H1 (cell line): ENCODE results near the gene BCL2. TPM values are rescaled to one million over a fixed set of nuclear protein-coding genes. Genes with fewer than 3 reads are reported as not detected.

Source experiments
- CTCF ChIA-PET: fragments of 300-600 bp; sonication (Branson Sonifier 250); formaldehyde crosslinking; loops from one replicate; lab custom pipeline; 2021; ENCODE audit not compliant: partially characterized antibody; lab: Charles Lee
- POLR2A ChIA-PET: fragments of 300-600 bp; sonication (Branson Sonifier 250); formaldehyde crosslinking; loops from one replicate; lab custom pipeline; 2021; ENCODE audit warnings: inconsistent platforms; ENCODE audit not compliant: partially characterized antibody; lab: Charles Lee
- DNase-seq, 2 experiments: peaks; one replicate each; pipeline versions ENCODE4 v3.0.0 to v3.0.0-alpha.2; 2010 to 2022; ENCODE audit warnings: low spot score in 2 of 2, low read depth in 1 of 2, mixed read lengths in 1 of 2
- FAIRE-seq: peaks from 2 replicates; lab custom pipeline; 2011; peaks lifted over from hg19 to GRCh38; lab: Jason Lieb, UNC
- H2AFZ ChIP-seq: 2 replicates; pipeline ENCODE4 v1.8.1; 2012; ENCODE audit warnings: low read length, inconsistent platforms
- H2AK5ac ChIP-seq: 2 replicates; pipeline ENCODE4 v1.6.1; 2013; ENCODE audit warnings: low read depth, low read length
- H2BK120ac ChIP-seq: replicated peaks from 2 replicates; pipeline ENCODE3; 2013; ENCODE audit warnings: low read depth, low read length, inconsistent platforms
- H2BK12ac ChIP-seq: 2 replicates; pipeline ENCODE4 v1.6.1; 2013; ENCODE audit warnings: low read depth, low read length
- H2BK15ac ChIP-seq: 2 replicates; pipeline ENCODE4 v1.6.1; 2013; ENCODE audit warnings: low read length
- H2BK20ac ChIP-seq: 2 replicates; pipeline ENCODE4 v1.6.1; 2013; ENCODE audit warnings: low read length
- H2BK5ac ChIP-seq: 2 replicates; pipeline ENCODE4 v1.6.1; 2013; ENCODE audit warnings: low read depth, low read length
- H3K14ac ChIP-seq: 2 replicates; pipeline ENCODE4 v1.6.1; 2013; ENCODE audit warnings: inconsistent platforms; ENCODE audit not compliant: insufficient read length
- H3K18ac ChIP-seq: 2 replicates; pipeline ENCODE4 v1.6.1; 2013; ENCODE audit warnings: low read length; ENCODE audit errors: extremely low read depth
- H3K23ac ChIP-seq: 2 replicates; pipeline ENCODE4 v1.6.1; 2013; ENCODE audit warnings: inconsistent platforms; ENCODE audit not compliant: insufficient read length
- H3K23me2 ChIP-seq: 2 replicates; pipeline ENCODE4 v1.6.1; 2013; ENCODE audit warnings: low read depth, low read length
- H3K27ac ChIP-seq: 2 replicates; pipeline ENCODE4 v1.6.1; 2011; ENCODE audit warnings: low read depth, low read length, inconsistent platforms
- H3K27me3 ChIP-seq, 4 experiments: replicated peaks in 1 of 4; 1 replicate in 1 of 4; 2 replicates in 3 of 4; pipeline versions ENCODE4 v1.6.1 to v1.8.1; 2011 to 2013; ENCODE audit warnings: low read length in 3 of 4, mild to moderate bottlenecking in 3 of 4, inconsistent platforms in 2 of 4, mixed read lengths in 2 of 4, moderate library complexity in 1 of 4; ENCODE audit not compliant: control insufficient read depth in 3 of 4, insufficient read depth in 3 of 4; ENCODE audit errors: extremely low read depth in 1 of 4
- H3K36me3 ChIP-seq, 4 experiments: 2 replicates each; pipeline versions ENCODE4 v1.6.1 to v1.8.1; 2011 to 2013; ENCODE audit warnings: mild to moderate bottlenecking in 4 of 4, low read length in 3 of 4, moderate library complexity in 2 of 4, control low read depth in 1 of 4, inconsistent platforms in 1 of 4; ENCODE audit not compliant: insufficient read depth in 4 of 4, control insufficient read depth in 2 of 4
- H3K4ac ChIP-seq: replicated peaks from 2 replicates; pipeline ENCODE3; 2013; ENCODE audit warnings: low read length, low read depth, mixed read lengths, inconsistent platforms; ENCODE audit not compliant: insufficient read length
- H3K4me1 ChIP-seq, 4 experiments: replicated peaks in 1 of 4; 1 replicate in 1 of 4; 2 replicates in 3 of 4; pipeline versions ENCODE4 v1.6.1 to v1.8.1; 2011 to 2013; ENCODE audit warnings: low read length in 3 of 4, inconsistent platforms in 2 of 4, mixed read lengths in 1 of 4; ENCODE audit not compliant: insufficient read depth in 4 of 4, control insufficient read depth in 3 of 4
- H3K4me2 ChIP-seq, 2 experiments: 2 replicates each; pipeline versions ENCODE4 v1.6.1 to v1.8.1; 2011 to 2013; ENCODE audit warnings: low read depth in 2 of 2, low read length in 2 of 2, control low read depth in 1 of 2, inconsistent platforms in 1 of 2, mild to moderate bottlenecking in 1 of 2; ENCODE audit not compliant: insufficient read depth in 1 of 2
- H3K4me3 ChIP-seq, 4 experiments: fragments of 200-600, 300-600 bp in 1 of 4; sonication (generic), shearing (Covaris generic), sonication (Bioruptor Twin) in 1 of 4; 2 replicates each; pipeline versions ENCODE4 v1.5.1 to v1.8.1; 2011 to 2016; ENCODE audit warnings: low read length in 4 of 4, low read depth in 3 of 4, control low read depth in 2 of 4, inconsistent platforms in 2 of 4, mild to moderate bottlenecking in 2 of 4, mixed read lengths in 1 of 4, moderate library complexity in 1 of 4; ENCODE audit not compliant: insufficient read depth in 2 of 4; ENCODE audit errors: extremely low read depth in 1 of 4
- H3K56ac ChIP-seq: replicated peaks from 2 replicates; pipeline ENCODE3; 2013; ENCODE audit warnings: low read depth, mild to moderate bottlenecking, mixed read lengths, low read length, inconsistent platforms; ENCODE audit not compliant: insufficient read length
- H3K79me1 ChIP-seq: 2 replicates; pipeline ENCODE4 v1.6.1; 2013; ENCODE audit warnings: low read depth, low read length, control low read depth
- H3K79me2 ChIP-seq, 2 experiments: 2 replicates each; pipeline versions ENCODE4 v1.6.1 to v1.8.1; 2012 to 2013; ENCODE audit warnings: low read length in 2 of 2, mild to moderate bottlenecking in 2 of 2, inconsistent platforms in 1 of 2; ENCODE audit not compliant: insufficient read depth in 2 of 2, control insufficient read depth in 1 of 2
- H3K9ac ChIP-seq, 4 experiments: replicated peaks in 1 of 4; 1 replicate in 1 of 4; 2 replicates in 3 of 4; pipeline versions ENCODE4 v1.6.1 to v1.8.1; 2011 to 2013; ENCODE audit warnings: low read depth in 3 of 4, low read length in 3 of 4, control low read depth in 2 of 4, mild to moderate bottlenecking in 2 of 4, moderate library complexity in 2 of 4, inconsistent platforms in 1 of 4; ENCODE audit errors: extremely low read depth in 1 of 4
- H3K9me3 ChIP-seq, 2 experiments: 2 replicates each; pipeline versions ENCODE4 v1.6.1 to v1.8.1; 2012 to 2013; ENCODE audit warnings: mild to moderate bottlenecking in 2 of 2, moderate library complexity in 2 of 2, control low read depth in 1 of 2, inconsistent platforms in 1 of 2, low read depth in 1 of 2, low read length in 1 of 2, mixed read lengths in 1 of 2; ENCODE audit not compliant: insufficient read depth in 2 of 2
- H4K20me1 ChIP-seq, 2 experiments: replicated peaks in 1 of 2; 2 replicates each; pipeline versions ENCODE3 to v1.8.1; 2011 to 2013; ENCODE audit warnings: inconsistent platforms in 2 of 2, low read length in 2 of 2, mild to moderate bottlenecking in 1 of 2; ENCODE audit not compliant: insufficient read depth in 2 of 2, control insufficient read depth in 1 of 2
- H4K5ac ChIP-seq: 2 replicates; pipeline ENCODE4 v1.6.1; 2013; ENCODE audit warnings: low read length, low read depth, mixed read lengths, inconsistent platforms; ENCODE audit not compliant: insufficient read length
- H4K8ac ChIP-seq: 2 replicates; pipeline ENCODE4 v1.8.0; 2013; ENCODE audit warnings: mild to moderate bottlenecking, moderate library complexity, low read length, inconsistent platforms; ENCODE audit not compliant: insufficient read depth; ENCODE audit errors: extremely low read depth
- H4K91ac ChIP-seq: replicated peaks from 2 replicates; pipeline ENCODE3; 2013; ENCODE audit warnings: low read length, mixed read lengths, inconsistent platforms; ENCODE audit not compliant: insufficient read length
- EGR1 ChIP-seq: IDR thresholded peaks from 2 replicates; pipeline ENCODE4 v1.6.1; 2011; ENCODE audit warnings: low read depth, low read length, borderline replicate concordance
- POLR2AphosphoS5 ChIP-seq: IDR thresholded peaks from 2 replicates; pipeline ENCODE4 v1.6.1; 2011; ENCODE audit warnings: low read depth, low read length
- RBBP5 ChIP-seq: IDR thresholded peaks from 2 replicates; pipeline ENCODE4 v1.7.1; 2012; ENCODE audit warnings: low read depth, mild to moderate bottlenecking, inconsistent platforms, low read length, moderate library complexity, borderline replicate concordance
- RFX5 ChIP-seq: IDR thresholded peaks from 2 replicates; pipeline ENCODE4 v1.6.1; 2011; ENCODE audit warnings: low read depth, low read length, improper control_type of control experiment, borderline replicate concordance
- TAF7 ChIP-seq: optimal IDR thresholded peaks from 2 replicates; pipeline ENCODE3; 2011; ENCODE audit warnings: low read depth, mild to moderate bottlenecking, inconsistent platforms, low read length, moderate library complexity, borderline replicate concordance
- WGBS, 2 experiments: shearing (Covaris generic) in 1 of 2; methylation state at CpG; one replicate each; pipeline versions ENCODE4 v1.1.6 to v1.1.7; 2013 to 2015; ENCODE audit warnings: low lambda C conversion rate in 2 of 2, mixed read lengths in 2 of 2, inconsistent platforms in 1 of 2, low coverage in 1 of 2, missing lambda C conversion rate in 1 of 2; ENCODE audit not compliant: insufficient replicate concordance in 2 of 2, insufficient coverage in 1 of 2, insufficient read length in 1 of 2; ENCODE audit errors: extremely low coverage in 1 of 2, missing lambda C conversion rate in 1 of 2; 5-methylcytosine and 5-hydroxymethylcytosine counted together
- polyA plus RNA-seq, 7 experiments: library from polyadenylated mRNA; depleted of rRNA in 3 of 7; stranded (reverse) in 5 of 7; unstranded in 2 of 7; fragments of >200 nt in 5 of 7; fragments of 200-250 nt in 2 of 7; gene quantifications; 1 replicate in 5 of 7; 2 replicates in 1 of 7; 4 replicates in 1 of 7; pipeline versions ENCODE4 v1.2.1 to v1.2.3, GENCODE V29; 2011 to 2013; ENCODE audit warnings: missing spikeins in 2 of 7, mixed read lengths in 2 of 7
- total RNA-seq: library from RNA; stranded (reverse); fragmentation: NEBNext Ultra II Directional; extraction: Animal tissue kit (Norgen Biotek cat#: 25700); gene quantifications from 2 replicates; pipeline ENCODE4 v1.2.1, GENCODE V29; 2021

Gene BCL2
- total and polyA plus RNA-seq, 2 of the 8 experiments (the other 6 are each of a cell fraction or from before 2014, with no cell fraction given): 0.59 to 4.5 TPM

DNA sequence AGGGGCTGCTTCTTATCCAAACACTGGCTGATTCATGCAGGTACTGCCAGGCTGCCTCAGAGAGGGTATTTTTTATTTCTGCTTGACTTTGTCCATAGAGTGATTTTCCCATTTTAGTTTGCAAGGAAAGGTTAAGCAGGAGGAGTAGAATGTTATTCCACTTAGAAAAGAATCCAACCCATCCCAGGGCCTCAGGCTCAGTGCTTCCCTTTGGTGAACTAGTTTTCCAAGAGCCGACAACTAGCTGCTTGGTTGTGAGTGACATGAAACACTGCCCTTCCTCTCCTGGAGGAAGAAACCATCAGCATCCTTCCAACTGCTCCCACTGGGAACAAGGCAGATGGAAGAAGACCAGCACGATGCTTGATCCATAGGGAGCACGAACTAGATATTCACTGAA is 58.5 kb downstream of the BCL2 start:
- no peak for DNase-seq
- no peak for FAIRE-seq
- Histone ChIP-seq H3K79me2 (no peaks in the 10 kb centered on the region), H3K4me1 (no peaks in the 10 kb centered on the region), H3K56ac (no peak overlapping the region), H3K27me3 (no peaks in the 10 kb centered on the region; a peak in 1 of 7 replicates), H3K36me3 (no peaks in the 10 kb centered on the region), H3K14ac (no peak overlapping the region), H2BK120ac (no peak overlapping the region), H3K27ac (no peak overlapping the region), H2BK5ac (no peak overlapping the region), H2AK5ac (no peak overlapping the region), H3K4me2 (no peak overlapping the region), H3K4me3 (no peak overlapping the region), H3K4ac (no peak overlapping the region), H2BK15ac (no peak overlapping the region), H2AFZ (no peak overlapping the region), H3K23ac (no peak overlapping the region), H2BK20ac (no peak overlapping the region), H3K79me1 (no peaks in the 10 kb centered on the region), H4K5ac (no peak overlapping the region), H2BK12ac (no peak overlapping the region), H3K23me2 (no peaks in the 10 kb centered on the region), H3K9ac (no peak overlapping the region), H4K20me1 (no peaks in the 10 kb centered on the region), H4K8ac (no peak overlapping the region), H4K91ac (no peak overlapping the region), H3K18ac (no peak overlapping the region), H3K9me3 (no peaks in the 10 kb centered on the region)
- POLR2A ChIA-PET: no interaction called here
- 83% methylated on average over 3 of the region's 3 CpGs; no CpG with 5 or more reads in 1 of the 2 experiments for WGBS, 2 experiments
- CTCF ChIA-PET: interaction anchor here (0.7 to 1.0 kb wide), 3 partner anchors 21 to 57 kb away, joined by 3 to 5 read pairs (median 4); no protein-coding TSS in a partner anchor
- TF ChIP-seq POLR2AphosphoS5 (no peak), EGR1 (no peak), RFX5 (no peak), RBBP5 (no peak), TAF7 (no peak)
